Measurements from ENCODE around the gene KIAA0825.

DNA sequence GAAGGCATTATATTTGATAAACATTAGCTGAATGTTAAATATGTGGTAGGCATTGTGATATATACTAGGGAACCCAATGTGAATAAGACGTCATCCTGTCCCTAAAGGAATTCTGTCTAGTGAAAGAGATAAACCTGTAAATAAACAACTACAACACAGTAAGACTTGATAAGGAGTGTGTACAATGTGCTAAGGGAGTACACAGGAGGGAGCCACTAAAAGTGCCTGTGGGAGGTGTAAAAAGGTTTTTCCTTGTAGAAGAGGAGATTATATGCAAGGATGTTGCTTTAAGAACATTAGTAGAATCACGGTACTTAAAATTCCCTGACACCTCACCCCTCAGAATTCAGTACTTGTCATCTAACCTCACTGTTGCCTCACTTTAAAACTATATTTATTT is 91.7 kb downstream of the KIAA0825 start:
- TF ChIP-seq, protein P1, sequence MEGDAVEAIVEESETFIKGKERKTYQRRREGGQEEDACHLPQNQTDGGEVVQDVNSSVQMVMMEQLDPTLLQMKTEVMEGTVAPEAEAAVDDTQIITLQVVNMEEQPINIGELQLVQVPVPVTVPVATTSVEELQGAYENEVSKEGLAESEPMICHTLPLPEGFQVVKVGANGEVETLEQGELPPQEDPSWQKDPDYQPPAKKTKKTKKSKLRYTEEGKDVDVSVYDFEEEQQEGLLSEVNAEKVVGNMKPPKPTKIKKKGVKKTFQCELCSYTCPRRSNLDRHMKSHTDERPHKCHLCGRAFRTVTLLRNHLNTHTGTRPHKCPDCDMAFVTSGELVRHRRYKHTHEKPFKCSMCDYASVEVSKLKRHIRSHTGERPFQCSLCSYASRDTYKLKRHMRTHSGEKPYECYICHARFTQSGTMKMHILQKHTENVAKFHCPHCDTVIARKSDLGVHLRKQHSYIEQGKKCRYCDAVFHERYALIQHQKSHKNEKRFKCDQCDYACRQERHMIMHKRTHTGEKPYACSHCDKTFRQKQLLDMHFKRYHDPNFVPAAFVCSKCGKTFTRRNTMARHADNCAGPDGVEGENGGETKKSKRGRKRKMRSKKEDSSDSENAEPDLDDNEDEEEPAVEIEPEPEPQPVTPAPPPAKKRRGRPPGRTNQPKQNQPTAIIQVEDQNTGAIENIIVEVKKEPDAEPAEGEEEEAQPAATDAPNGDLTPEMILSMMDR (conservative IDR thresholded peaks at IDR 0.05; ENCODE audit: low read depth in 2 of 2): no peak
- TF ChIP-seq CREB1 (CRISPR knock-in tag; IDR thresholded peaks at IDR 0.05; ENCODE audit: low read depth): no peak
- no peak for TF ChIP-seq POLR2AphosphoS5 (IDR thresholded peaks at IDR 0.05; ENCODE audit: low read depth)

All from GM23338 (cell line).